Esophagus (tissue), 2 donors: ENCODE data around the gene TMC5. TPM values are rescaled to one million over a fixed set of nuclear protein-coding genes. Genes with fewer than 3 reads are reported as not detected.
"Not testable (repeated sequence)": the region's sequence is repeated elsewhere in the genome, so short reads cannot be mapped to it uniquely, and the experiment has no call there.

Experiments
- H3K27ac ChIP-seq, 2 donors: one replicate each; pipeline ENCODE4 v1.5.1; 2013; ENCODE audit warnings: low read depth in 2 of 2, mild to moderate bottlenecking in 2 of 2, inconsistent platforms in 1 of 2, low read length in 1 of 2, moderate library complexity in 1 of 2
- H3K27me3 ChIP-seq, 2 donors: one replicate each; pipeline ENCODE4 v1.6.1; 2013; ENCODE audit warnings: low read length in 2 of 2, control low read depth in 1 of 2, mild to moderate bottlenecking in 1 of 2; ENCODE audit not compliant: insufficient read depth in 2 of 2, control insufficient read depth in 1 of 2
- H3K36me3 ChIP-seq, 2 donors: one replicate each; pipeline ENCODE4 v1.6.1; 2013; ENCODE audit warnings: low read length in 1 of 2; ENCODE audit not compliant: control insufficient read depth in 2 of 2, insufficient read depth in 2 of 2
- H3K4me1 ChIP-seq, 2 donors: one replicate each; pipeline ENCODE4 v1.6.1; 2013; ENCODE audit warnings: low read length in 1 of 2; ENCODE audit not compliant: control insufficient read depth in 2 of 2, insufficient read depth in 2 of 2
- H3K4me3 ChIP-seq, 2 donors: one replicate each; pipeline ENCODE4 v1.5.1; 2013; ENCODE audit warnings: low read length in 2 of 2, mild to moderate bottlenecking in 2 of 2, low read depth in 1 of 2, moderate library complexity in 1 of 2
- H3K9me3 ChIP-seq, 2 donors: one replicate each; pipeline ENCODE4 v1.6.1; 2013; ENCODE audit warnings: mild to moderate bottlenecking in 2 of 2, low read depth in 1 of 2, low read length in 1 of 2, moderate library complexity in 1 of 2; ENCODE audit not compliant: control insufficient read depth in 2 of 2, insufficient read depth in 1 of 2
- WGBS, 2 donors: extraction: QIAGEN DNeasy Blood & Tissue Kit; methylation state at CpG; one replicate each; pipeline ENCODE4 v1.1.7; 2013; 5-methylcytosine and 5-hydroxymethylcytosine counted together
- polyA plus RNA-seq, 2 donors: library from polyadenylated mRNA; stranded (reverse); fragments of 200-250 nt; gene quantifications; one replicate each; pipeline ENCODE4 v1.2.3, GENCODE V29; 2013
- donor health status: healthy with polysubstance abuse.
- donor health status: Bipolar disorder and iron deficiency.

The TMC5 gene
- polyA plus RNA-seq, 2 donors: 0.18 to 0.42 TPM

DNA sequence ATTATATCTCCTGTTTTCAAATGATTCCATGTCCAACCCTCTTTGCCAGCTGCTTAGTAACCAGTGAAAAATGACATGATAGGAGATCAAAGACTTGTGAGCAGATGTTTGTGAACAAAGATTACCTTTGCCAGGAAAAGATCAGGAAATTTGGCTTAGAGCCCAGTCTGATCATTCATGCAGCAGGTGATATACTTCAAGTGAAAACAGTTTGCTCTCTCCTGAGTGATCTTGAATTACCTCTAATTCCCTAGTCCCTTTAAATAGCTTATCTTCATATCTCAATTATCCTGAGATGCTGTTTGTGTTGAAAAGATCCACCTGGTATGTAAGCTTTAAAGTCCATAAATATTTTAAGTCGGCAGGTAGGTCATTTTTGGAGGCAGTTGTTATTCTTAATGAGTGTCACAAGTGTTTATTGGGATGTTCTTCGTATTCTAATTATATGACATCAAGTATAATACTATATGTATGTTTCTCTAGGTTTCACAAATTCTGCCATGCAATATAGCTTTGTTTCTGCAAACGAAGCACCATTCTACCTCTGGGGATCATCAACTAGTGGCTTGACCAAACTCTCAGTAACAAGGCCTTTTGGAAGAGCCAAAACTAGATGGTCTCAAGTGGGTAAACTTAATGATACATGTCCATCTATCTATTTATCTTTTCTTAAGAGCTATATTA lies 124.6 kb downstream of the TMC5 start:
- no peaks in the 10 kb centered on the region for H3K36me3 ChIP-seq
- no peaks in the 10 kb centered on the region for H3K4me1 ChIP-seq
- H3K27ac ChIP-seq: no peak overlapping the region
- H3K9me3 ChIP-seq: no peaks in the 10 kb centered on the region
- H3K4me3 ChIP-seq: no peak overlapping the region
- 68 to 70% methylated on average over 3 of the region's 3 CpGs for WGBS, 2 donors
- no peaks in the 10 kb centered on the region for H3K27me3 ChIP-seq

- not testable (repeated sequence) for H3K4me3 ChIP-seq, H3K9me3 ChIP-seq, H3K4me1 ChIP-seq, H3K27me3 ChIP-seq, H3K36me3 ChIP-seq, H3K27ac ChIP-seq
- 77 to 79% methylated on average over 10 of the region's 10 CpGs for WGBS, 2 donors
Observed at GRCh38 chr16:19543278-19543996, 125.8 kb downstream of the TMC5 start.

DNA sequence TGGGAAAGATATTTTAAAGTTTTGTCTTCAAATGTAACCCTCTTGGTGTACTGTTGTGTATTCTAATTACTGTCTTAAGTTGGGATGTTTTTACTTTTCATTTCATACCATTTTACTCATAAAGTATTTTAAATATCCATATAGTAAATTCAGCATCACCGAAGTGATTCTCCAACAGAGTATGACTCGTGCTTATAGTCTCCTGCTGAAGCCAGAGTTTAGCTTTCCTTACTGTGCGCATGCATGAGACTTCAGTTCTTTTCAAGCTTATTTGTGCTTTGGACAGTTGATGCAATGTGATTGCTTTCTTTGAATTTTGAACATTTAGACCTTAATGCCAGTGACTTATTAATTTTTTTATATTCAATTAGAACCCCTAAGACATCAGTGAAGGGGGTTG lies 130.5 kb downstream of the TMC5 start:
- H3K36me3 ChIP-seq: no peaks in the 10 kb centered on the region

More for the DNA sequence above, 130.5 kb downstream of the TMC5 start:
- H3K4me3 ChIP-seq: no peak overlapping the region
- H3K4me1 ChIP-seq: no peaks in the 10 kb centered on the region
- H3K9me3 ChIP-seq: no peaks in the 10 kb centered on the region
- 91 to 94% methylated on average over 3 of the region's 3 CpGs for WGBS, 2 donors
- no peaks in the 10 kb centered on the region for H3K27me3 ChIP-seq
- no peak overlapping the region for H3K27ac ChIP-seq

Other genes starting within 250 kb of the TMC5 start
- 1 to 10 TPM; 3.5 to 6.2 TPM for gene SYT17, start 249.6 kb upstream of the TMC5 start, polyA plus RNA-seq
- not detected for gene CLEC19A, start 132.2 kb upstream of the TMC5 start, polyA plus RNA-seq
- gene GDE1, start 104.2 kb downstream of the TMC5 start, polyA plus RNA-seq: 10 to 100 TPM; 21.4 to 28.9 TPM
- 1 to 10 TPM; 3.3 to 3.4 TPM for gene CCP110, start 106.1 kb downstream of the TMC5 start, polyA plus RNA-seq
- gene VPS35L, start 137.8 kb downstream of the TMC5 start, polyA plus RNA-seq: 10 to 100 TPM; 21.3 to 25.3 TPM